ENCODE measurements around the gene SYT5. TPM values are rescaled to one million over a fixed set of nuclear protein-coding genes. Genes with fewer than 3 reads are reported as not detected.

SYT5 gene
- total and polyA plus RNA-seq, 9 of the 15 experiments (the other 6 are each of a cell fraction or from before 2014, with no cell fraction given): 1.3 to 20.9 (median 8.8) TPM

GRCh38 chr19:55166530-55167268 lies 13.4 kb downstream of the SYT5 start, which contains the start of gene DNAAF3 (continued):
- TF ChIP-seq XRCC5 (IDR thresholded peaks at IDR 0.05; ENCODE audit: low read depth, low read length): peak; percentile 59; the same call in 1 of the 2 replicates
- TF ChIP-seq ZBTB33 (CRISPR knock-in tag; IDR thresholded peaks at IDR 0.05): no peak
- TF ChIP-seq HDAC2 (IDR thresholded peaks at IDR 0.05): peak; percentile 35; the same call in 1 of the 2 replicates
- no peak for TF ChIP-seq CBFA2T3 (IDR thresholded peaks at IDR 0.05)
- TF ChIP-seq ZC3H11A (IDR thresholded peaks at IDR 0.05; ENCODE audit: low read depth, low read length): no peak
- TF ChIP-seq SREBF2 (CRISPR knock-in tag; IDR thresholded peaks at IDR 0.05): no peak
- no peak for TF ChIP-seq MAFK (IDR thresholded peaks at IDR 0.05; ENCODE audit: low read length)
- TF ChIP-seq FOXO4 (CRISPR knock-in tag; IDR thresholded peaks at IDR 0.05): no peak
- no peak for TF ChIP-seq TSC22D4 (tag; IDR thresholded peaks at IDR 0.05)
- no peak for TF ChIP-seq ZNF592 (IDR thresholded peaks at IDR 0.05)
- no peak for TF ChIP-seq DACH1 (IDR thresholded peaks at IDR 0.05; ENCODE audit: partially characterized antibody)
- TF ChIP-seq, protein P1, sequence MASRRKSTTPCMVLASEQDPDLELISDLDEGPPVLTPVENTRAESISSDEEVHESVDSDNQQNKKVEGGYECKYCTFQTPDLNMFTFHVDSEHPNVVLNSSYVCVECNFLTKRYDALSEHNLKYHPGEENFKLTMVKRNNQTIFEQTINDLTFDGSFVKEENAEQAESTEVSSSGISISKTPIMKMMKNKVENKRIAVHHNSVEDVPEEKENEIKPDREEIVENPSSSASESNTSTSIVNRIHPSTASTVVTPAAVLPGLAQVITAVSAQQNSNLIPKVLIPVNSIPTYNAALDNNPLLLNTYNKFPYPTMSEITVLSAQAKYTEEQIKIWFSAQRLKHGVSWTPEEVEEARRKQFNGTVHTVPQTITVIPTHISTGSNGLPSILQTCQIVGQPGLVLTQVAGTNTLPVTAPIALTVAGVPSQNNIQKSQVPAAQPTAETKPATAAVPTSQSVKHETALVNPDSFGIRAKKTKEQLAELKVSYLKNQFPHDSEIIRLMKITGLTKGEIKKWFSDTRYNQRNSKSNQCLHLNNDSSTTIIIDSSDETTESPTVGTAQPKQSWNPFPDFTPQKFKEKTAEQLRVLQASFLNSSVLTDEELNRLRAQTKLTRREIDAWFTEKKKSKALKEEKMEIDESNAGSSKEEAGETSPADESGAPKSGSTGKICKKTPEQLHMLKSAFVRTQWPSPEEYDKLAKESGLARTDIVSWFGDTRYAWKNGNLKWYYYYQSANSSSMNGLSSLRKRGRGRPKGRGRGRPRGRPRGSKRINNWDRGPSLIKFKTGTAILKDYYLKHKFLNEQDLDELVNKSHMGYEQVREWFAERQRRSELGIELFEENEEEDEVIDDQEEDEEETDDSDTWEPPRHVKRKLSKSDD (conservative IDR thresholded peaks at IDR 0.05; ENCODE audit: low read length): no peak
- TF ChIP-seq, protein P2, sequence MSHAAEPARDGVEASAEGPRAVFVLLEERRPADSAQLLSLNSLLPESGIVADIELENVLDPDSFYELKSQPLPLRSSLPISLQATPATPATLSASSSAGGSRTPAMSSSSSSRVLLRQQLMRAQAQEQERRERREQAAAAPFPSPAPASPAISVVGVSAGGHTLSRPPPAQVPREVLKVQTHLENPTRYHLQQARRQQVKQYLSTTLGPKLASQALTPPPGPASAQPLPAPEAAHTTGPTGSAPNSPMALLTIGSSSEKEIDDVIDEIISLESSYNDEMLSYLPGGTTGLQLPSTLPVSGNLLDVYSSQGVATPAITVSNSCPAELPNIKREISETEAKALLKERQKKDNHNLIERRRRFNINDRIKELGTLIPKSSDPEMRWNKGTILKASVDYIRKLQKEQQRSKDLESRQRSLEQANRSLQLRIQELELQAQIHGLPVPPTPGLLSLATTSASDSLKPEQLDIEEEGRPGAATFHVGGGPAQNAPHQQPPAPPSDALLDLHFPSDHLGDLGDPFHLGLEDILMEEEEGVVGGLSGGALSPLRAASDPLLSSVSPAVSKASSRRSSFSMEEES (CRISPR knock-in tag; IDR thresholded peaks at IDR 0.05): peak; percentile 14; the same call in 1 of the 2 replicates
